ENCODE measurements around the gene PDCD10.

Gene PDCD10
- total RNA-seq: 65.6 to 66.8 reads per million in 2 donors

DNA sequence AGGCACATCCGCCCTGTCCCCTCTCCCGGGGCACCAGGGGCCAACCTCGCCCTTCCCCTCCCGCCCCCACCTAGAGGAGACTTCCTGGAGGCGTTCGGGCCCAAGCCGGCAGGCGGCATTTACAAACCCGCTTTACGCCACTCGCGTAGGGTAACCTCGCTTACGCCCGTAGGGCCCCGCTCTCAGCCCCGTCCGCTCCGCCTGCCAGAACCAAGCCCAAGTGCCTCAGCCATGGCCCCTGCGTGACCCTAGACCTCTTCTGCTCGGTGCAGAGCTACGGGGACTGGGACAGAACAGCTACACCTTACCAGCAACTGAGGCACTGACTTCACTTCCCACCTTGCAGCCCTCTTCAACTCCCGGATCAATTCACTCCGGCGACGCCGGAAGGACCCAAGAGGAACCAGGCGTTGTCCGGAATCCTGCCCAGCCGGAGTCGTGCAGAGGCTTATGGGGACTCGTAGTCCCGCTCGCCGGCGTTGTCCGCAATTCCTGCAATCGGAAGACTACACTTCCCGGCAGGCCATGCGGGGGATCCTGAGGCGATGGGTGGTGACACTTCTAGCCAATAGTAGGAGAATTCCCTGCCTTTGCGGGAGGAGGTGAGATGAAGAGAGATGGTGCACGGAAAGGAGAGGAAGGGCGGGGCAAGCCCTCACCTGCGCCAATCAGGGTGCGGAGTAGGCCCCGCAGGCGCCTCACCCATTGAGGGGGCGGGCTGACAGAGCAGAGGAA is at the start of gene PDCD10:
TSS of gene PDCD10 (minus strand) at position 395 of the 735 bp plus-strand sequence. CDS start 14,735 bp downstream, outside the sequence.
- peak; percentile 75 for DNase-seq

DNA sequence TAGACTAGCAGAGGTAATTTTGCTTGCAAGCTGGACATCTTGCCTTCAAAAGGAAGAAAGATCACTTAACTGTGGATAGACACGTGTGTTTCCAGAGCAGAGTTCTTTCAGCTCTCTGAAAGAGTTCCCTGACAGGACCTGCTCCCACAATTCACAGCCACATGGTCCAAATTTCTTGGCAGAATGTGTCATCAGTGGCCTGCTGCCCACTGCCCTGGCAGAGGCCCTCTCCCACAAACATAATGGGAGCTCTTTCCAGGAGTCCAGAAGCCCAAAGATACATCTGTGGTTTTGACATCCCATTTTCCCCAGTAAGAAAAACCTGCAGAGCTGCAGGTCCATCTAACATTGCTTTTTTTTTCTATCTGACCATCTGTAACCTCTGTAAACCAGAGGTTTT is 49.1 kb upstream of the PDCD10 start:
- no peak for DNase-seq

DNA sequence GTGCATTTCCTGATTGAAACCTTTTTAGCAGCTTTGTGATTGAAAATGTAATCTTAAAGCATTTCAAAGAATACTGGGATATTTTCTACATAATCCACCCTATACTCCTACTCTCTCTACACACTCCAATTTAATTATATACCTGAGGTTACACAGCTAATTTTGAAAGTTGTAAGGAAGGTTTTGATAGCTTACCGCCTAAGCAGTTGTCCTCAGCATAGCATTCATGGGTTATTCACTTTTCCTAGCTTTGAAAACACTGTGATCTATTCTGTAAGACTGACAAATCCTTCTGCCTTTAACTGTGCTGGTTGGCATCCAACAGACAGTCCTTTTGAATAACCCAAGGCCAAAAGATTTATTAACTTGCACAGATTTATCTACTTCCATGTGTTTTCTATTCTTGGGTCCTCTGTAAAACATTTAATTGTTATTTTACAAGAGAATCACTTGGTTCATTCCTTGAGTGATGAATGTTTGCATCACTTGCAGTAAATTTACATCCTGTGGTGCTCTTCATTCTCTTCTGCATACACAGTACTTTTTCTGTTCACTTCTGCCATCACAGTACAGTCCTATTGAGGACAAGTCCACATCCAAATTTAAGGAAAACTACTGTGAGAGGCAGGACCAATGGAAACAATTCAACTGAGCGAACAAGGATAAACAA is 45.7 kb upstream of the PDCD10 start:
- DNase-seq: no peak

DNA sequence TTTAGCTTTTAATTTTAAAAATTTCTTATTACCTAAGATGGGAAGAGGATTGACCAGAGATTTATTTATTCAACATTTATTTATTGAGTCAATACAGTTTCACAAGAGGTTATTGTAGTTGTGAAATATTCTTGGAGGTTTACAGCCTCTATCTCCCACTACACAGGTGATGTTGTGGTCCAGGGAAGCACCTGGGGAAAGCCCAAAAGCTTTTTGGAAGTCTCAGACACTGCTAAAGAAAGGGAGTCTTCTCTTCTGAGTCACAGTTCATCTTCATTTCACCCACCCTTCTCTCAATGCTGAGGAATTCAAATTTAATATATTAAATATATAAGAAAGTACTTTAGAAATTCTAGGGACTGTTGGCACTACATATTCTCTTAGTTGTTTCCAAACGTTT is 42.7 kb upstream of the PDCD10 start:
- DNase-seq: no peak

DNA sequence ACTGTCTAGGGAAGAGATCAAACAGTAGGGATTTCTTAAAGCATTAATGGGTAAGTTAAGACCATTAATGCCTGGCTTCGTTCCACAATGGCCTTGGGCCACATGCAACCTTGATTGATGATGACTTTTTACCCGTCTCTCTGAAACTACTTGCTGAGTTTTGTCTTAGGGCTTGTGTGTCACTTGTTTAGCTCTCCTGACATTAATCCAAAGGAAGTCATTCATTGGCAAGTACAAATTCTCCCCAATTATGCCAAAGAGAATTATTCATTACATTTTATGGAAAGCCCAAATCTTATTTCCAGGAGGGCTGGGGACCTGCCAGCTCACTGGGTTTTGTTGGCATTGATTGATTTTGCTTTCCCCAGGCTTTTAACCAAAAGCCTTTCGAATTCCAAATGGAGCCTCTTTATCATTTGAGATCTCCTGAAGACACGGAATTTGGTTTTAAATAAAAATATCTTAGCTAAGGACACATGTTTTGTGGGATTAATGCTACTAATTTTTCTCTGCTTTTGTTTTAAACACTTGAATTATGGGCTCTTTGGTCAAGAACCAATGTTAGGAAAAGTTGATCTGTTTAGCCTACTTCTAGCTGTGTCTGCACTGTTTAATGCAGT is 41.5 kb upstream of the PDCD10 start:
- DNase-seq: no peak

DNA sequence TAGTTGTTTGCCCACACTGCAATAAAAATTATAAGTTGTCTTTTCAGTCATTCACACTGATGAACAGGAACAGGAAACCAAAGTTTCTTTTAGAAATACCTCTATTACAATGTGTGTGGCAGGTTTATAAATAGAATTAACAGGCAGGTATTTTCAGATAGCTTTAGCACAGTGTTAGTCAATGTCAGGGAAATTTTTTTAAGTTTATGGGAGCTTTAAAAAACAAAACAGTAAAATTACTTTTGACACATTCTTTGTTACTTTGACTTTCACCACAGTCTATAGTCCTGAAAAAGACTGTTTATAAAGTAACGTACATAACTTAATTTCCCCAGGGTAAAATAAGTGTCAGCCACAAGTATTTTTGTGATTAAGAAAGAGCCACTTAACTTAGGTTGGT is 38.9 kb upstream of the PDCD10 start:
- no peak for DNase-seq

DNA sequence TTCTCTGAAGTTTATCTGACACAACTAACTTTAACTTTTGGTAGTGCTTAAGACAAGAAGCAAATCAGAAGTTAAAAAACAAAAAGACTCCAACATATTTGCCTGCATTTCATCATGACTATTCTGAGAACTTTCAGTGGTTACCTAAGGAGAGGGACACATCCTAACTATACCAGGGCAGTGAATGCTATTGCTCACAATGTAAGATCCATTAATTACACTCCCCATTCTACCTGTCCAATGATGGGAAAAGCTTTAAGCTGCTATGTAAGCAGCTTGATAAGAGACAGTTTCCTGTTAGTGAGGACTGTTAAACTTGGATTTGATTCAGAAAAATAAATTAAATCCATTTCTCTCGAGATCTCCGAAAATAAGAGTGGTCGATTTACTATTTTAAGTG is 38.3 kb upstream of the PDCD10 start:
- DNase-seq: no peak

DNA sequence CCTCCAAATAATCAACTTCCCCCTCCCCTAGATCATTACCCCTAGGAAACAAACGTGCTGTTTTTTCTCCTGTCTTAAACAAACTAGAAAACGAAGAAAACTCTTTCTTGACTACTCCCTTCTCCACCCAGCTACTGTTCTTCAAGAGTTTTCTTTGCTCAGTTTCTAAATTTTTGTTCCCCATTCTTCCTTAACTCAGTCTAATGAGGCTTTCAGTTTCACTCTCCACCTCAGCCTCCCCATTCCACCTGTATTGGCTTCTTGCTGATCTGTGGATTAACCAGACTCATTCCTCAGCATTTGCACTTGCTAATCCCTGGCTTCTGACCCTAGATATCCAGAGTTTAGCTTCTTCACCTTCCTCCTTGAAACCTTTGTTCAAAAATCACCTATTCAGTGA is 27.6 kb upstream of the PDCD10 start:
- DNase-seq: no peak

DNA sequence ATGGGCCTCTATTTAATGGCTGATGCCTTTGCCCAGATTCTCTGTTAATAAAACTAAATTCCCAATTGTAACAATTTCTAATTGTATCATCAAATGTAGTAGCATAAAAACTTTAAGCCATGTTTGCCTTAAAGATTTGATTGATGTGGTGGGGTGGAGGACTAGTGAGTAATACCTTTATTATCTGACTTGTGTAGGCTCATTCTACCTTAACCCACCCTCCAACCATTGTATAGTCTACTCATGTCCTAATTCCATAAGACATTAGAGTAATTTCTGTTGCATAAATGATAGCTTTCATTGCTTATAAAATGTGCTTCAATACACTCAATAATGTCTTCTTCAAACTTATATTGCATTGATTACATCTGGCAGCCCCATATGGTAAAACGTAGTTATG is 26.6 kb upstream of the PDCD10 start:
- no peak for DNase-seq

DNA sequence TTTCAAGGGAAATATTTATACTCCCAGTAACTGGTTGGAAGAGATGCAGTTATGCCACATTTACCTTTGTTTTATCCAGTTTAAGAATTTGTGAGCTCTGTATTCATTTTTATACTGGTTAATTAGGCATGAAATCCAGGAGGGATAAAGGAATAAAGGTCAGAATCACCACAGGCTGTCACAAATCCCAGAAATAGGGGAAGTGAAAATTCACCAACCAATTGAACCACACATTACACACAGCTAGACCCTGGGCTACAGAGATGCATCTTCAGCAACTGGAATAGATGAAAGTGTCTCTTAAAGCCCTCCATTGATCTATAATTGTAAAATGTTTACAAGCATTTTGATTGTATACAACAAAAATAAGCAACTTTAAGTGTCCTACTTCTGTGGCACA is 19.4 kb upstream of the PDCD10 start:
- no peak for DNase-seq

DNA sequence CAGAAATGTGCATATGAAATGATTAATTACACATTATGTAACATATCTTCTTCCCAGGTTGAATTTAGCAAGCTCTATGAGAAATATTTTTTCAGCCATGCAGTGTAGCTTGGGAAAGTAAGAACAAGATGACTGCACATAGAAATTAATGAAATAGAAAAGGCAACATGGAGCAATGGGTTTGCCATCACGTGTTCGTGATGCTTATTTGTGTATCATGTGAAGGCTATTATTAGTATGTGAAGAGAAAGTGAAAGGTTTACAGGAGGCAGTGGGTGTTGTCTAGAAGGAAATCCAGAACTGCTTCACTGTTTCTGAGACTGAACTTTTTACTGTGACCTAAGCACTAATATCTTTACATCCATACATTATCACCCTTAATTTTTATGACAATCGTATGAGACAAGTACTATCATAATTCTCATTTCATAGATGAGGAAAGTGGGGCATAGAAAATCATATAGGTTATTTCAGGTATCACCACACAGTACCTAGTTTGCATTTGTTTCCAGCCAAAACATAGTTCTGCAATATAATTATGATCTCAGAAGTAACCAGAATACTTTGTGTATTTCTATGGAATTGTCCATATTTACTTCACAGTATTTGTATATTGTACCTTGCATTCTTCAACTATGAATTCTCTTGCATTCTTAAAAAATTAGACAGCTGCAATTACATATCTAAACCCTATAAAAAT is 15.7 kb upstream of the PDCD10 start:
- no peak for DNase-seq

DNA sequence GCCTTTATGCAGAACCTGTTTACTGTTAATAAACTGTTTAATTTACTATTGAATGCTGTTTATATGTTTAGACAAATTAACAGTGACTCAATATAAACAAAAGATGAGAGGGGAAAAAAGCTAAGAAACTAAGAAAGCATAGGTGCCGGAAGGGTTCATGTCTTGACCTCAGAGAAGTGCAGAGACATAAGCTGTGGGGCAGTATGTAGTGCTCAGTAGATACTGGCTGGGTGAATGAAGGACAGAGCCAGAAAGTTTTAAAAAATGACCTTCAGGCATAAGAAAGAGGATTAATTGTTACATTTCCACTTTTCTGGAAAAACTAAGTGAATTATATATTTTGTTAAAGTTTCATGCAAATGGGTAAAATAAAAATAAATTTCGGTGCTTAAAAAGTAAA is 15.0 kb upstream of the PDCD10 start:
- no peak for DNase-seq

DNA sequence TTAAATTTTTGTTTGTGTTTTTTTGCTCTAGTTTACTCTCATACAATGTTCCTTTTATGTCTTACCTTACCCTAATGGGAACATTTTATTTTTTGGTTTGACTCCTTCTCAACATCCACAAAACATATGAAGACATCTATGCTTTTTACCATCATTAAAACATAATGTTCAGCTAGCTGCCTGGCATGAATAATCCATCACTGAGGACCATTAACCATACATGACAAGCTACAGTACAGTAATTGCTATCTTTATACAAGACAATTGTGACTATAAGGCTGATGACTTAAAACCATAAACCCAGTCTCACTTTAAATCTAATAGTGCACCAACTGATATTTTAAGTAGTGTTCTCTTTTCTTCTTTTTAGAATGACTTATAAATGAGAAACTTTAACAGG is 14.5 kb upstream of the PDCD10 start:
- no peak for DNase-seq

DNA sequence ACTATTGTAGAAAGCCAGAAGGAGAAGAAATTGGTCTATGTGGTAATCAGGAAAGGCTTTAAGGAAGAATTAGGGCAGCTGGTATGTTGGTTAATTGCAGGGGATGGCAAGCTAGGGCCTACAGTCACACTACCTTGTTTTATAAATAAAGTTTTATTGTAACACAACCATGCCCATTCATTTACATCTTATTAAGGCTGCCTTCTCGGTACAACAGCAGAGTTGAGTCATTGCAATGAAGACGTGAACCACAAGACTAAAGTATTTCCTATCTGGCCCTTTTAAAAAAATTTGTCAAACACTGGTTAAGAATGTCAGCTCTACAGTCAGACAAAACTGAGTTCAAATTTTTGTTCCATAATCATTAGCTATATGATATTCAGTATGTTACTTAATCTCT is 9.1 kb upstream of the PDCD10 start:
- DNase-seq: no peak

DNA sequence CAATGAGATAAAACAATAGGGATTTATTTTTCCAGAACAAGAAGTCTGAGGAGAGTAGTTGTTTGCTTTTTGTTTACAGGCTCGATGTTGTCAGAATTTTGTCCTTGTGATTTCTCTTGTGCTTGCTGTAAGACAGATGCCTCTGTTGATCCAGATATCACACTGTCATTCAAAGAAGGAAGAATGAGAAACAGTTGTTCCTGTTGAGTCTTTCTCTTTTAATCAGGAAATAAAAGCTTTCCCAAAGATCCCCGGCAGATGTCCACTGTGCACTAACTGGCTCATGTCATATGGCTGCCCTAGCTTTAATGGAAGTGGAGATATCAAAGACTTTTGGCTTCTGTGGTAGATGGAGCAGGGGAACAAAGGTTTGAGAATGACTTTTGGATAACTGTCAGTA is 7.6 kb upstream of the PDCD10 start:
- no peak for DNase-seq

DNA sequence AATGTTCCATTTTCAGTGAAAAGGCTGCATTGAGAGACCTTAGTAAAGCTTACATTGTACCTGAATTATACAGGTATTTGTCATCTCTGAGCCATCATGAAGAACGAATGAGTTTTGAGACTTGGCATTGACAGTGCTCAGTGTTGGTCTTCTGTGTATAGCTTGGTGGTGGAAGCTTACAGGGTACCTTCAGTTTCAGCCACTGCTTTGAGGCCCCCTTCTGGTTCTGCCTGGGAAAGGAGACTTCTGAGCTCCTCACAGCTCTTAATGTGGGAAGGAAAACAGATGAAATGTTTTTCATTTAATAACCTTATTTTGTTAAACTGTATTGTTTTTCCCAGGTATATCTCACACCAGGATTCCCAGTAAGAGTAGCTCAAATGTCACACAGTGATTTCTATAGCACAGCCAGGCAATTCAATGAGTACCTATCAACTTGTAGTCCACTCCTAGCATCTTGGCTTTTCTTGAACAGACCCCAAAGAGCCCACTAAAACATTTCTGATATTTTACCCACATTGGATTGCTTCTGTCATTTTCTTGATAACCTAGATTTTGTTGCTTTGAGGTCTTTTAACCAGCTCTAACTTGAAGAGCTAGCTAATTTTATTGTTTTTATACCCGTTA is 6.4 kb upstream of the PDCD10 start:
- DNase-seq: no peak

DNA sequence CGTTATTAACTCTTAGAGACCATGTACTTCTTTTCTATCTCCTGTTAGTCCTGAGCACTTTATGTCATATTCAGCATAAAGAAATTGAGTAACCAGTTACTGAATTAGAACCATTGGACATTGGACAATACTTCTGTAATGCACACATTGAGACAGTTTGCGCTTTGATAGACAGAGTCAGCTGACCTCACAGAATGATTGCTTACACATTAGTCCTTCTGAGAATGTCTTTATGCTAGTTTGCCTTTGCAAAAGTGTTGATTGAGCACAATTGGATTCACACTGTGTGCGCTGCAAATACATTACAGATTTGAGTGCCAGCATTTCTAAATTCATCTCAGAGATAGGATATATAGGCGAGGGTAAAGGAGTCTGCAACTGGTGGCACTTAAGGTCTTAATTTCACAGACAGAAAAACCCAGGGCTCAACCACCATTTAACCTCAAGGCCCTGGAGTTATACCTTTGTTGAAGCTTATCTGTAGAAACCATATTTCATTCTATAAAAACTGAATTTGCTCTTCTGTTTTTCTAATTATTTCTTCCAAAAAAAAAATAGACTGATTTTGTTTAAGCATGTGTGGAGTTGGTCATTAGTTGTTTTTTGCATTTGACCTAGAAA is 4.6 kb upstream of the PDCD10 start:
- DNase-seq: no peak

DNA sequence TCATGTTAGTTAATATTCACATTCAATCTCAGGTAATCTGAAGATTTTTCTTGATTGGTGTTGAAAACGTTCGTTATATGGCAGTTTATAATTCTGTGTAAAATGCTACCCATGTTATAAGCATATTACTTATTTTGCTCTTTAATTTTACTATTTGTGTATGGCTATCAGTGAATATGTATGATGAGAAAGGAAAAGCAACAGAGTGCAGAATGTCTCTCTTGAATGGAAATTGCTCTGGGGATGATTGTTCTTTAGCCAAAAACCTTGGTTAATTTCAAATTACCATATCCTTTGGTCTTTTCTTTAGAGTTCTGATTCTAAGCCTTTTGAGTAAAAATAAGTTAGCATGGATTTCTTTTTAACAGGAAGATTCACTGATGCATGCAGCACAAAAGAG is 3.3 kb upstream of the PDCD10 start:
- no peak for DNase-seq

DNA sequence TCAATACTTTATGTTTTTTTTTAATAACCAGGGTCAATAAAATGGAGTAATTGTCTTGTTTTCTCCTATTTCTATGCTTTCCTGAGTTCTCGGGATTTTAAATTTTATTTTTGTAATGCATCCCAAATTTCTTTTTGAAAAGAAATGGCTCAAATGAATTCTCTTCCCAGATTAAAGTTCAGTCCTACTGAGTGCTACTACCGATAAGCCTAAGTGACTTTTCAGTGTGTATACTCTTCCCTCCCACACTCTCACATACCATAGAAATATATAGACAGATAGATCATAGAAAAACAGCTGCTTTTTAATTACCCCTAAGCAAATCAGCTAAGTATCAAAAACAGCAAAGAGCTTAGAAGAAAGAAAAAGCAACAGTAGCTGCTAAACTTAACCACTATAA is 2.3 kb upstream of the PDCD10 start:
- DNase-seq: no peak

DNA sequence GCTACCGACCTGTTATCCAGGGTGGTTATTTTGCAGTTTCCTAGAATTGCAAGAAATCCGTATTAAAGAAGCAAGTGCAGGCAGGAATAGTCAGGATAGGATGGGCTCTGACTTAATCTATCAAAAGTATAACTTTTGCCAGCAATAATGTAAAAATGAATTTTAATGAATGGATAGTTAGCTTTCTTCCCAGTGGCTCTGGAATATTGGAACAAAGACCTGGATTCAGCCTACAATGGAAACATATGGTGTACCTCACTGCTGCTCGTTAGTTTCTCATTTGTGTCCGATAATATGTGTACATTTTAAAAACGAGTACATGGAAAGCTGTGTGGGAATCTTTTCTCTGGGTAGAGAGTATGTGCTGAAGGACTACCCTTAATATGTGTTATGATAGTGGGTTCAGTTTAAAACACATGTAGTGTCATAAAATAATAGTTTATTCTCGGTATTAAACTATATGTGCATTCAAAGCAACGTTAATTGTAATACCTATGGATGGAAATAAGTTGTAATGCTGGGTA is 1.6 kb upstream of the PDCD10 start:
- DNase-seq: no peak

DNA sequence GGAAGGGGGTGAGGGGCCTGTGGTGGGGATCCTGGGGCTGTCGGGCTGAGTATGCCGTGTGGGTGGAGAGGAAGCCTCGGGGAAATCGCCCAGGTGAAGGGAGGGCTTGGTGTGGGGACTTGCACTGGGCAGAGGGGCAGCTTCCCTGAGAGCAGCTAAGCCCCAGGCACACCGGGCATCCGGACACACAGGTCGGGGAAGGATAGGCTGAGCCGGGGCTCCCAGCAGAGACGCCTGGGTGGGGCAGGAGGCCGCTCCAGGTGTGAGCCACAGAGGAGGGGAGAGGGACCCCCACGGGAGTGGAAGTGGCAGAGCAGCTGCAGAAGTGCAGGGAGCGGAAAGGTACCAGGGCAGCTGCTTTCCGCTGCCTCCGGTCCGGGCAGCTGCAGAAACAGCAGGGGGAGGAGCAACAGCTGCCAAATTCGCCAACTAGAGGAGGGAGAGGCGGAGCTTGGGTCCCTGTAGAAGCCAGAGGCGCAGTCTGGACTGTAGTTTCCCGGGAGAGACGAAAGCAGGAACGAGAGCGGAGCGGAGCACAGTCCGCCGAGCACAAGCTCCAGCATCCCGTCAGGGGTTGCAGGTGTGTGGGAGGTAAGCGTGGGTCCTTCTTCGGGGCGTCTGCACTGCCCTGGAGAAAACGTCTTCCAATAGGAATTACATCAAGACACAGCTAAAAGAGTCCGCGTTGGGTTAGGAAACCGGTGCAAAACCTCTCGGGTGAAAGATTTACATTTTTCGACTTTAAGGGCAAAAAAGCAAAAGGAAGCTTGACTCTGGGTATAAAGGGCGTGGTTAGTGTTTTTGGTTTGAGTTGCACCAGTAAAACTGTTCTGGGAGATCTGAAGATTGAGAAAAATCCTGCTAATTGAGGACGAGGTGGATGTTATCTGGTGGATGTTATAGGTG is 794 bp upstream of the PDCD10 start, which contains the start of gene SERPINI1:
TSS of gene SERPINI1 (plus strand) at position 489 of the 906 bp plus-strand sequence. CDS start 53,408 bp downstream, outside the sequence.
- peak; percentile 43 for DNase-seq

All from activated gamma-delta T cell (primary cell).